NCI-H1694 (cell line): Measurements from ENCODE around the gene FRAS1.
"Not testable (repeated sequence)": the region's sequence is repeated elsewhere in the genome, so short reads cannot be mapped to it uniquely, and the experiment has no call there.

ENCODE experiments used
- DNase-seq: peaks from one replicate; lab custom pipeline; 2025; lab: John Stamatoyannopoulos, UW

The FRAS1 gene

GRCh38 chr4:78325271-78326157, 268.4 kb downstream of the FRAS1 start:
- no peak for DNase-seq

GRCh38 chr4:78328591-78328990, 271.5 kb downstream of the FRAS1 start:
- not testable (repeated sequence) for DNase-seq

- no peak for DNase-seq
Measured at GRCh38 chr4:78331186-78331585, 274.1 kb downstream of the FRAS1 start.

GRCh38 chr4:78331965-78332364, 274.8 kb downstream of the FRAS1 start:
- no peak for DNase-seq

DNA sequence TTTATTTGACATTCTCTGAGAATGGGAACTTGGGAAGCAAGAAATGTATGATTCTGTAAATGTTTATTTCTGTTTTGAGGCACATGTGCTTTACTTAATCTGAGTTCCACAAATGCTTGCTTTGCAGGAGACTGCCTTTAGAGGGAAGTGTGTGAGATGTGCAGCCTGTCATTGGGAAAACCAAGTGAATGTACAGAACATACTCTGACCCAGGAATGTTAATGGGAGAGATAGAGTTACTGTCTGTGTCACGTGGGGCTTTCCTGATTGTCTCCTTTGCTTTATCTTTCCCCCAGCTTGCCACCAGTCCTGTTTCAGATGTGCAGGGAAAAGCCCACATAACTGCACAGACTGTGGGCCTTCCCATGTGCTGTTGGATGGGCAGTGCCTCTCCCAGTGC, 275.9 kb downstream of the FRAS1 start:
- no peak for DNase-seq

DNA sequence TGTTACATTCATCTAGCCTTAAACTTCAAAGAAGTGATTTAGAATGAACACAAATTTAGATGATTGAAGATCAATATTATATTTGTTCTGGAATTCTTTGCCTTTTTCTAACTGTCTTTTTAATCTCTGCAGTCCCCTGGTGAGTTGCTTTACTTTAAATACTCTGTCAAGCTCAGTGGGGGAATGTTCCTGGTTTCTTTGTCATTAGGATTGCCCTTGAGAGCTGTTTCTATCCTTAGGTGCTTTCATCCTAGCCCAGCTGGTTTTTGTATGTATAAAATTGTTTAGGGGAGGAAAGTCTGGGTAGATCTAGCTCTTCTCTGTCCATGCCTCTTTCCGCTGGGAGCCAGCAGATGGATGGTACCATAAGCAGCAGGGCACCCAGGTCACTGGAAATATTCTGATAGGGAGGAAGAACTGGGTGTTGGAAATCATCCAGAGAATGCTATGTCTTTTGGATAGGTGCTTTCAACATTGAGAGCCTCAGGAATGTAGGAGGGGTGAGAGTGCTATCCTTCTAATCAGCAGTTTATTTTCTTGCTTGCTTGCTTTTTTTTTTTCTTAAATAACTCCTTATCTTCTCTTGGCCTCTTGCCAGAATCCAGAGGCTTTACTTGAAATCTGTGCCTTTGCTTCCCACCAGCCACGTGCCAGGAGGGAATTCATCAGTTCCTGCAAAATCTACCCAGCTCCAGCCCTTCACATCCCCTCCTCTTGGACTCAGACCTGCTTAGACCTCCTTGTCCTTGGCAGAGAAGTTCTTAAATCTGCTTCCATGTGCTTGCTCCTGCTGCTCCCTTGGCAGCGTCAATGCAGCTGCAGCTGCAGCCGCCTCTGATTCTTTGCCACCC, 279.2 kb downstream of the FRAS1 start:
- no peak for DNase-seq

- no peak for DNase-seq
Measured at GRCh38 chr4:78337244-78338020, 280.3 kb downstream of the FRAS1 start.

GRCh38 chr4:78342125-78342524, 285.0 kb downstream of the FRAS1 start:
- DNase-seq: no peak

- DNase-seq: no peak
Measured at GRCh38 chr4:78343682-78344081, 286.6 kb downstream of the FRAS1 start.

- no peak for DNase-seq
Measured at GRCh38 chr4:78345237-78345636, 288.1 kb downstream of the FRAS1 start.

GRCh38 chr4:78346222-78346621, 289.1 kb downstream of the FRAS1 start:
- DNase-seq: no peak

DNA sequence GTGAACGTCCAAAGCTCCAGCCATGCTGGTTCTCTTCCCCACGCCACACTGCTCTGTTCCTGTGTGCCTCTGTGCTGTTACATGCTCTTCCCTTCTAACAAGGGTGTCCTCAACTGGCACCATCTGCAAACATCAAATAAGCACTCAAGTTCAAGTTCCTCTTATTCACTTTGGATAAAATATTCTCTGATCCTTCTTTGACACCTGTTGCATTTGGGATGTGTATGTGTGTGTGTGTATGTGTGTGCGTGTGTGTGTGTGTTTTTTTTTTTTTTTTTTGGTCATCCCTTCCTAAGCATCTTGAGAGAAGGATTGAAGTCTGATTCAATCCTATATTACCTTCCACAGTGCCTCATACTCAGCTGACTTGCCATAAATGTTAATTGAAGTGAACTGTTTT, 290.4 kb downstream of the FRAS1 start:
- DNase-seq: no peak

DNA sequence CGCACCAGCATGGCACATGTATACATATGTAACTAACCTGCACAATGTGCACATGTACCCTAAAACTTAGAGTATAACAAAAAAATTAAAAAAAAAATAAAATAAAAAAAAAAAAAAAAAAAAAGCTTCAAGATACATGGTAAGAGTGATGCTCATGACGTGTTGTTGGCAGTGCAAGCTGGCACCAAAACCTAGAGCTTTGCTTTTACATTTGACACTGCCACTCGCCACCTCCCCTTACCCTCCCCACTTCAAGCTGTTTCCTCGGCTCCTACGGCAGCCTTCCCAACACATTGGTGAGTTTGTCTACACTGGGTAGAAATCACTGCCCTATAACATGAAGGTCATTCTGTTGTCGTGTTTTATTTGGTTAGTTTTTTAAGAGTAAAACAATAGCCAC, 296.8 kb downstream of the FRAS1 start:
- no peak for DNase-seq

- no peak for DNase-seq
Measured at GRCh38 chr4:78354782-78355181, 297.7 kb downstream of the FRAS1 start.

- no peak for DNase-seq
Measured at GRCh38 chr4:78355306-78355705, 298.2 kb downstream of the FRAS1 start.

- no peak for DNase-seq
Measured at GRCh38 chr4:78356251-78356786, 299.2 kb downstream of the FRAS1 start.

- no peak for DNase-seq
Measured at GRCh38 chr4:78357122-78357521, 300.0 kb downstream of the FRAS1 start.

GRCh38 chr4:78360466-78360865, 303.3 kb downstream of the FRAS1 start:
- DNase-seq: no peak

- no peak for DNase-seq
Measured at GRCh38 chr4:78361621-78362120, 304.5 kb downstream of the FRAS1 start.

- no peak for DNase-seq
Measured at GRCh38 chr4:78362310-78362709, 305.2 kb downstream of the FRAS1 start.

- no peak for DNase-seq
Measured at GRCh38 chr4:78363031-78363570, 306.0 kb downstream of the FRAS1 start.

- no peak for DNase-seq
Measured at GRCh38 chr4:78369679-78370078, 312.6 kb downstream of the FRAS1 start.
